A673 (cell line): ENCODE data around the gene COMMD10. TPM values are rescaled to one million over a fixed set of nuclear protein-coding genes. Genes with fewer than 3 reads are reported as not detected.

ENCODE experiments used
- BruUV-seq: library from RNA; stranded (reverse); fragments of 400-500 nt; replicated peaks from 2 replicates; lab custom pipeline; 2021; lab: Mats Ljungman, UMichigan
- CTCF ChIA-PET: fragments of 300-600 bp; sonication (Branson Sonifier 250); formaldehyde crosslinking; loops from one replicate; lab custom pipeline; 2022; ENCODE audit warnings: antibody characterized with exemption; lab: Charles Lee
- POLR2A ChIA-PET: fragments of 300-600 bp; sonication (Branson Sonifier 250); formaldehyde crosslinking; loops from one replicate; lab custom pipeline; 2022; ENCODE audit warnings: antibody characterized with exemption; ENCODE audit not compliant: low non-redundant PET; lab: Charles Lee
- DNase-seq: peaks from one replicate; pipeline ENCODE4 v3.0.0-alpha.2; 2015; ENCODE audit warnings: low spot score
- H3K27ac ChIP-seq: fragments of 200-600 bp; sonication (generic); 2 replicates; pipeline ENCODE4 v1.5.1; 2016; ENCODE audit warnings: mixed run types, low read depth, mild to moderate bottlenecking, mixed read lengths, antibody characterized with exemption, low read length; ENCODE audit not compliant: poor library complexity, severe bottlenecking
- H3K27me3 ChIP-seq: fragments of 200-600 bp; sonication (generic); replicated peaks from 2 replicates; pipeline ENCODE4 v1.6.1; 2017; ENCODE audit warnings: mixed run types, low read depth, mild to moderate bottlenecking, mixed read lengths, antibody characterized with exemption, low read length; ENCODE audit not compliant: insufficient read depth, poor library complexity
- H3K36me3 ChIP-seq: fragments of 200-600 bp; sonication (generic); 2 replicates; pipeline ENCODE4 v1.6.1; 2016; ENCODE audit warnings: mixed run types, mild to moderate bottlenecking, mixed read lengths, antibody characterized with exemption, low read length; ENCODE audit not compliant: insufficient read depth, poor library complexity, severe bottlenecking
- H3K4me1 ChIP-seq: fragments of 200-600 bp; sonication (generic); 2 replicates; pipeline ENCODE4 v1.6.1; 2017; ENCODE audit warnings: mixed run types, mild to moderate bottlenecking, mixed read lengths, antibody characterized with exemption, low read length; ENCODE audit not compliant: insufficient read depth, poor library complexity, severe bottlenecking
- H3K4me3 ChIP-seq: fragments of 200-600 bp; sonication (generic); 2 replicates; pipeline ENCODE4 v1.5.1; 2016; ENCODE audit warnings: low read depth, mixed run types, mild to moderate bottlenecking, mixed read lengths, low read length; ENCODE audit not compliant: poor library complexity, severe bottlenecking
- H3K9me3 ChIP-seq: fragments of 200-600 bp; sonication (generic); 2 replicates; pipeline ENCODE4 v1.6.1; 2016; ENCODE audit warnings: mixed run types, low read depth, mild to moderate bottlenecking, mixed read lengths, antibody characterized with exemption, low read length; ENCODE audit not compliant: poor library complexity, severe bottlenecking
- EZH2 ChIP-seq: fragments of 200-600 bp; sonication (generic); IDR thresholded peaks from 2 replicates; pipeline ENCODE4 v1.6.1; 2017; ENCODE audit warnings: borderline replicate concordance, low read depth, mild to moderate bottlenecking, mixed read lengths, antibody characterized with exemption, low read length; ENCODE audit not compliant: poor library complexity, severe bottlenecking
- intact Hi-C: fragments of 100-400 bp; cut with micrococcal nuclease; formaldehyde crosslinking; loops from one replicate; pipeline ENCODE4 v1.10.0; 2022; ENCODE audit not compliant: unreplicated experiment
- total RNA-seq: library from RNA; stranded (reverse); gene quantifications from 2 replicates; pipeline ENCODE4 v1.2.3, GENCODE V29; 2021
- TF ChIP-seq, protein P1 (sequence below): fragments of 300-800, 200-600 bp; sonication (generic); conservative IDR thresholded peaks from 2 replicates; pipeline ENCODE4 v1.5.1; 2017; ENCODE audit warnings: low read depth, mild to moderate bottlenecking, antibody characterized with exemption, low read length, moderate library complexity, mixed read lengths

Gene COMMD10
- total RNA-seq, 1 experiment from 2014 or later, result 36.5 TPM

- no TSS peak for BruUV-seq
- DNase-seq, result peak; percentile 55
- TF ChIP-seq EZH2, result no peak
- TF ChIP-seq, protein P1, sequence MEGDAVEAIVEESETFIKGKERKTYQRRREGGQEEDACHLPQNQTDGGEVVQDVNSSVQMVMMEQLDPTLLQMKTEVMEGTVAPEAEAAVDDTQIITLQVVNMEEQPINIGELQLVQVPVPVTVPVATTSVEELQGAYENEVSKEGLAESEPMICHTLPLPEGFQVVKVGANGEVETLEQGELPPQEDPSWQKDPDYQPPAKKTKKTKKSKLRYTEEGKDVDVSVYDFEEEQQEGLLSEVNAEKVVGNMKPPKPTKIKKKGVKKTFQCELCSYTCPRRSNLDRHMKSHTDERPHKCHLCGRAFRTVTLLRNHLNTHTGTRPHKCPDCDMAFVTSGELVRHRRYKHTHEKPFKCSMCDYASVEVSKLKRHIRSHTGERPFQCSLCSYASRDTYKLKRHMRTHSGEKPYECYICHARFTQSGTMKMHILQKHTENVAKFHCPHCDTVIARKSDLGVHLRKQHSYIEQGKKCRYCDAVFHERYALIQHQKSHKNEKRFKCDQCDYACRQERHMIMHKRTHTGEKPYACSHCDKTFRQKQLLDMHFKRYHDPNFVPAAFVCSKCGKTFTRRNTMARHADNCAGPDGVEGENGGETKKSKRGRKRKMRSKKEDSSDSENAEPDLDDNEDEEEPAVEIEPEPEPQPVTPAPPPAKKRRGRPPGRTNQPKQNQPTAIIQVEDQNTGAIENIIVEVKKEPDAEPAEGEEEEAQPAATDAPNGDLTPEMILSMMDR, result peak; percentile 84
- peaks cover 5% of the 10 kb centered on the region for H3K27me3 ChIP-seq
- no peak overlapping the region for H3K27ac ChIP-seq
- ChIA-PET POLR2A (no interaction called here), CTCF (interaction anchor here (1.3 kb wide), 1 partner anchor 180 kb away, joined by 4 read pairs; no protein-coding TSS in a partner anchor)
- intact Hi-C loops, result loop anchor here (2.0 to 5.0 kb wide), 3 partner anchors 181 to 433 kb away; no protein-coding TSS in a partner anchor
- H3K36me3 ChIP-seq, result no peaks in the 10 kb centered on the region
- no peaks in the 10 kb centered on the region for H3K4me1 ChIP-seq
- H3K4me3 ChIP-seq, result no peak overlapping the region
- no peaks in the 10 kb centered on the region for H3K9me3 ChIP-seq
Measured at GRCh38 chr5:116068028-116068632, 16.7 kb upstream of the COMMD10 start.

- intact Hi-C loops, result no loop called here
- CTCF ChIA-PET, result no interaction called here
Measured at GRCh38 chr5:116071211-116071610, 13.6 kb upstream of the COMMD10 start.

GRCh38 chr5:116075191-116075831, 9.5 kb upstream of the COMMD10 start:
- ChIA-PET POLR2A (no interaction called here), CTCF (no interaction called here)
- Histone ChIP-seq H3K4me3 (no peak overlapping the region), H3K27ac (no peak overlapping the region), H3K9me3 (no peaks in the 10 kb centered on the region), H3K4me1 (no peaks in the 10 kb centered on the region), H3K36me3 (no peaks in the 10 kb centered on the region), H3K27me3 (peaks cover 5% of the 10 kb centered on the region)
- BruUV-seq, result no TSS peak
- no peak for TF ChIP-seq EZH2
- TF ChIP-seq, protein P1, result no peak
- no peak for DNase-seq
- intact Hi-C loops, result no loop called here

More at GRCh38 chr5:116071211-116071610, 13.6 kb upstream of the COMMD10 start:
- peaks cover 5% of the 10 kb centered on the region for H3K27me3 ChIP-seq
- POLR2A ChIA-PET, result no interaction called here
- no peaks in the 10 kb centered on the region for H3K9me3 ChIP-seq
- H3K36me3 ChIP-seq, result no peaks in the 10 kb centered on the region
- H3K4me3 ChIP-seq, result no peak overlapping the region
- no peak for DNase-seq
- no peaks in the 10 kb centered on the region for H3K4me1 ChIP-seq
- no TSS peak for BruUV-seq
- H3K27ac ChIP-seq, result no peak overlapping the region
- no peak for TF ChIP-seq EZH2
- TF ChIP-seq, protein P1, result no peak
